ENCODE data around the gene MBLAC1. TPM values are rescaled to one million over a fixed set of nuclear protein-coding genes. Genes with fewer than 3 reads are reported as not detected.

MBLAC1 gene
- total RNA-seq, 1 donor from 2014 or later: not detected

DNA sequence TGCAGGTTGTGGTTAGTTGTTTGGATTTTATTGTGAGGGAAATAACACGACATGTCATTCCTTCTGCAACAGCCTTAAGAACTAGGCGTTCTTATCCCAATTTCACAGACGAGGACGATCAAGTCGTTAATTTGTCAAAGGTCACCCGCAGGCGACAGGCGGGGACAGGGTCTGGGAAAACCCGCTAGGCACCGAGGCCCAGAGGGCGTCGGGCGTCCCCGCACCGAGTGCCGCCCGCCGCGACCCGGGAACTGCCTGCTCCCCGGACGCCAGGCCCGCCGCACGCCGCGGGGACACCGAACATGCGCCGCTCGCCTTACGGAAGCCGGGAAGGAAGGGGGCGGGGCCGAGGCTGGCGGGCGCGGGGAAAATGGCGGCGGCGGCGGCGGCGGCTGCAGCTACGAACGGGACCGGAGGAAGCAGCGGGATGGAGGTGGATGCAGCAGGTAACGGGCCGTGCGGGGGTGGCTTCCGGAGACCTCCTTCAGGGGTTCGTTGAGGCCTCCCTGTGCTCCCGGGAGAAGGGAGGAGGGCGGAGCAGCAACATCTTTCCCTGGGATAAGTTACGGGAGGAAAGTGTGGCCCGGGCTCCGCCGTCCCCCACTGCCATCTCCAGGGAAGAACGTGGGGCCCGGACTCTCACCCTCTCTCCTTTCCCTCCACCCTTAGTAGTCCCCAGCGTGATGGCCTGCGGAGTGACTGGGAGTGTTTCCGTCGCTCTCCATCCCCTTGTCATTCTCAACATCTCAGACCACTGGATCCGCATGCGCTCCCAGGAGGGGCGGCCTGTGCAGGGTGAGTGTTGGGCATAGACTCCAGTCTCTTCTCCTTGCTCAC lies 37.9 kb upstream of the MBLAC1 start, which contains the start of gene COPS6:
Gene COPS6, plus strand, starts transcription at position 349 of the 837 bp plus-strand sequence. Its CDS starts 22 bp downstream, at position 371.
- peaks cover 29 to 38% of the 10 kb centered on the region in 2 donors for H3K36me3 ChIP-seq
- peak within 1 kb of the TSS; percentile 77 to 82 for H3K27ac ChIP-seq
- H3K9me3 ChIP-seq: no peaks in the 10 kb centered on the region
- intact Hi-C loops (cut with DNase I): no loop called here
- DNase-seq (ENCODE audit: low spot score in 2 of 2): peak; percentile 24 to 91
- H3K27me3 ChIP-seq: no peaks in the 10 kb centered on the region
- H3K4me1 ChIP-seq: peaks cover 7 to 10% of the 10 kb centered on the region in 2 donors
- peak within 1 kb of the TSS; percentile 79 to 88 for H3K4me3 ChIP-seq
- TF ChIP-seq, protein P1, sequence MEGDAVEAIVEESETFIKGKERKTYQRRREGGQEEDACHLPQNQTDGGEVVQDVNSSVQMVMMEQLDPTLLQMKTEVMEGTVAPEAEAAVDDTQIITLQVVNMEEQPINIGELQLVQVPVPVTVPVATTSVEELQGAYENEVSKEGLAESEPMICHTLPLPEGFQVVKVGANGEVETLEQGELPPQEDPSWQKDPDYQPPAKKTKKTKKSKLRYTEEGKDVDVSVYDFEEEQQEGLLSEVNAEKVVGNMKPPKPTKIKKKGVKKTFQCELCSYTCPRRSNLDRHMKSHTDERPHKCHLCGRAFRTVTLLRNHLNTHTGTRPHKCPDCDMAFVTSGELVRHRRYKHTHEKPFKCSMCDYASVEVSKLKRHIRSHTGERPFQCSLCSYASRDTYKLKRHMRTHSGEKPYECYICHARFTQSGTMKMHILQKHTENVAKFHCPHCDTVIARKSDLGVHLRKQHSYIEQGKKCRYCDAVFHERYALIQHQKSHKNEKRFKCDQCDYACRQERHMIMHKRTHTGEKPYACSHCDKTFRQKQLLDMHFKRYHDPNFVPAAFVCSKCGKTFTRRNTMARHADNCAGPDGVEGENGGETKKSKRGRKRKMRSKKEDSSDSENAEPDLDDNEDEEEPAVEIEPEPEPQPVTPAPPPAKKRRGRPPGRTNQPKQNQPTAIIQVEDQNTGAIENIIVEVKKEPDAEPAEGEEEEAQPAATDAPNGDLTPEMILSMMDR (IDR thresholded peaks at IDR 0.05): no peak

DNA sequence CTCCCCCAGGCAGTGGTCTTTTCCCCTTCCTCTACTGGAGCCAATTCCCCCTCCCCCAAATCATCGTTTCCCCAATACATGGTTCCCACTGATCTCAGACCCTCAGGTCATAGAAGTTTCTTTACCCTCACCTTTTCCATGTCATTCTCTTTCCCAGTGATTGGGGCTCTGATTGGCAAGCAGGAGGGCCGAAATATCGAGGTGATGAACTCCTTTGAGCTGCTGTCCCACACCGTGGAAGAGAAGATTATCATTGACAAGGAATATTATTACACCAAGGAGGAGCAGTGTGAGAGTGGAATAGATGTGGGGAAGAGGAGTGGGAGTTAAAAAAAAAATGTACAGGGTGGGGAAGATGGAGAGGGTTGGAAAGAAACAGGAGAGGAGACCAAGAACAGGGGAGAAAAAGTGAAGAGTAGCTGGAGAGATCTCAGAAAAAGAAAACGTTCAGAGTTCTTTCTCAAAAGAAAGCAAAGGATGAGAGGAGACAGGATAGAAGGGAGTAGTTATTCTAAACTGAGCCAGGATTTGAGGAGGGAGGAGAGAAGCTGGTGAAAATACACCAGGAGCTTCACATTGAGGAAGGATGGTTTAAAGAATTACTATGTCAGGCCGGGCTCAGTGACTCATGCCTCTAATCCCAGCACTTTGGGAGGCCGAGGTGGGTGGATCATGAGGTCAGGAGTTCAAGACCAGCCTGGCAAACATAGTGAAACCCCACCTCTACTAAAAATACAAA lies 37.1 kb upstream of the MBLAC1 start:
- Histone ChIP-seq H3K4me3 (peak overlapping the region; percentile 79 to 88), H3K36me3 (peaks cover 37 to 46% of the 10 kb centered on the region in 2 donors), H3K27me3 (no peaks in the 10 kb centered on the region), H3K4me1 (peaks cover 7 to 10% of the 10 kb centered on the region in 2 donors), H3K27ac (peak overlapping the region; percentile 77 to 82), H3K9me3 (no peaks in the 10 kb centered on the region)
- no peak for DNase-seq (ENCODE audit: low spot score in 2 of 2)
- TF ChIP-seq, protein P1 (IDR thresholded peaks at IDR 0.05): no peak
- intact Hi-C loops (cut with DNase I): no loop called here

DNA sequence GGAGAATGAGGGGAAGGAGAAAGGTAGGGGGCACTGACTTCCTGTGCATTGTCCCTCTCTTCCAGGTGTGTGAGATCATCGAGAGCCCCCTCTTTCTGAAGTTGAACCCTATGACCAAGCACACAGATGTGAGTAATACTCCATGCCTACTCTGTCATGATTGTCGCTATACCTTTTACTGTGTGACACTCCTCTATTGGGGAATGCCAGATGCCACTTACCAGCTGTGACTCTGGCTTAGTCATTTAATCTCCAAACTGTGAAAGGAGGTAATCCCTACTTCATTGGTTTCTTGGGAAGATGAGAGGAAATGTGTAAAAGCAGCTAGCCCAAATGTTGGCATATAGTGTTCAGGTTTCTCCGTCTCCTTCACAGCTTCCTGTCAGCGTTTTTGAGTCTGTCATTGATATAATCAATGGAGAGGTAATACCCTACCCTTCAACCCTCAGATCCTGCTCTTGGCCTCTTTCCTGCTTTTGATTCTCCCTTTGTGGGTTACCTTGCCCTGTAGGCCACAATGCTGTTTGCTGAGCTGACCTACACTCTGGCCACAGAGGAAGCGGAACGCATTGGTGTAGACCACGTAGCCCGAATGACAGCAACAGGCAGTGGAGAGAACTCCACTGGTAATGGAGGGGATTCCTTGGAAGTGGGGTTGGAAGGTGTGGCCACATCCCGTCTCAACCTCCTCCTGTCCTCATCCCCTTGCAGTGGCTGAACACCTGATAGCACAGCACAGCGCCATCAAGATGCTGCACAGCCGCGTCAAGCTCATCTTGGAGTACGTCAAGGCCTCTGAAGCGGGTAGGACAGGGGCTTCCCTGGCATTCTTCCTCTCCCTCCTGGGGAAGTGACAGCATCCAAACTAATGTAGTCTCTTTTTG lies 36.0 kb upstream of the MBLAC1 start:
- Histone ChIP-seq H3K4me1 (peaks cover 7 to 10% of the 10 kb centered on the region in 2 donors), H3K27me3 (no peaks in the 10 kb centered on the region), H3K36me3 (peaks cover 49 to 58% of the 10 kb centered on the region in 2 donors), H3K9me3 (no peaks in the 10 kb centered on the region), H3K4me3 (no peak overlapping the region), H3K27ac (no peak overlapping the region)
- intact Hi-C loops (cut with DNase I): no loop called here
- DNase-seq (ENCODE audit: low spot score in 2 of 2): no peak
- TF ChIP-seq, protein P1 (IDR thresholded peaks at IDR 0.05): no peak

DNA sequence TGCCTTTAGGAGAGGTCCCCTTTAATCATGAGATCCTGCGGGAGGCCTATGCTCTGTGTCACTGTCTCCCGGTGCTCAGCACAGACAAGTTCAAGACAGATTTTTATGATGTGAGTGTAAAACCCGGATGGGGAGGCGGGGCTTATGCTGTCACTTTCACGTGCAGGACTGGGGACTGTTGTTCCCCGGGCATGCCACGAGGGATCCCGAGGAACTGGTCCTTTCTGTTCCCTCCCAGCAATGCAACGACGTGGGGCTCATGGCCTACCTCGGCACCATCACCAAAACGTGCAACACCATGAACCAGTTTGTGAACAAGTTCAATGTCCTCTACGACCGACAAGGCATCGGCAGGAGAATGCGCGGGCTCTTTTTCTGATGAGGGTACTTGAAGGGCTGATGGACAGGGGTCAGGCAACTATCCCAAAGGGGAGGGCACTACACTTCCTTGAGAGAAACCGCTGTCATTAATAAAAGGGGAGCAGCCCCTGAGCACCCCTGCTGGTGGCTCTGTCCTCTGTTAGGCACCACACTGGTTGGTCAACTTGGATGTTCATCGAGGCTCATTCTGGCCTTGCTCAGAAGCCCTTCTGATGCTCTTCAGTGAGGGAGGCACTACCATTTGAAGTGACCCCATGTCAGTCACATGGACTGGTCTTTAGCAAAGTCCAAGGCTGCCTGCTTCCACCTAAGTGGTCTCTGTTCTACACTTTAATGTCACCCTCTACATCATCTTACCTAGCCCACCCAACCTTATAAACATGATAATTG lies 35.2 kb upstream of the MBLAC1 start:
- DNase-seq (ENCODE audit: low spot score in 2 of 2): no peak
- TF ChIP-seq, protein P1 (IDR thresholded peaks at IDR 0.05): no peak
- Histone ChIP-seq H3K36me3 (peaks cover 54 to 66% of the 10 kb centered on the region in 2 donors), H3K4me1 (peaks cover 7 to 10% of the 10 kb centered on the region in 2 donors), H3K27ac (no peak overlapping the region), H3K4me3 (no peak overlapping the region), H3K9me3 (no peaks in the 10 kb centered on the region), H3K27me3 (no peaks in the 10 kb centered on the region)
- intact Hi-C loops (cut with DNase I): no loop called here

Data from ascending aorta (tissue), 2 donors.